Endothelial cell of umbilical vein (primary cell): ENCODE results near the gene PBLD. TPM values are rescaled to one million over a fixed set of nuclear protein-coding genes. Genes with fewer than 3 reads are reported as not detected.

Experiments used
- BruUV-seq: library from RNA; stranded (reverse); fragments of 400-500 nt; replicated peaks from 2 replicates; lab custom pipeline; 2021; lab: Mats Ljungman, UMichigan
- CTCF ChIA-PET: fragments of 300-600, 350-600 bp; sonication (Branson Sonifier 250); formaldehyde crosslinking; loops from one replicate; lab custom pipeline; 2021; ENCODE audit warnings: antibody characterized with exemption, inconsistent platforms; lab: Charles Lee
- POLR2A ChIA-PET: fragments of 300-600, 350-600 bp; sonication (Branson Sonifier 250); formaldehyde crosslinking; loops from one replicate; lab custom pipeline; 2021; ENCODE audit warnings: antibody characterized with exemption, inconsistent platforms; lab: Charles Lee
- DNase-seq: peaks from one replicate; pipeline ENCODE4 v3.0.0-alpha.2; 2011; ENCODE audit warnings: low read depth, low spot score
- FAIRE-seq: peaks from 2 replicates; lab custom pipeline; 2011; peaks lifted over from hg19 to GRCh38; lab: Jason Lieb, UNC
- H2AFZ ChIP-seq: 2 replicates; pipeline ENCODE4 v1.6.0; 2012; ENCODE audit warnings: low read depth, low read length, control low read depth, inconsistent platforms
- H3K27ac ChIP-seq: 2 replicates; pipeline ENCODE4 v1.5.1; 2011; ENCODE audit warnings: low read depth, mild to moderate bottlenecking, control low read depth, low read length, moderate library complexity; ENCODE audit not compliant: insufficient read depth
- H3K27me3 ChIP-seq, 2 experiments: 2 replicates each; pipeline versions ENCODE4 v1.6.0 to v1.6.1; 2011; ENCODE audit warnings: low read length in 2 of 2, mixed read lengths in 1 of 2; ENCODE audit not compliant: control insufficient read depth in 2 of 2, insufficient read depth in 2 of 2
- H3K36me3 ChIP-seq, 2 experiments: 2 replicates in 1 of 2; 3 replicates in 1 of 2; pipeline ENCODE4 v1.5.1; 2011; ENCODE audit warnings: low read length in 2 of 2, mild to moderate bottlenecking in 1 of 2, moderate library complexity in 1 of 2; ENCODE audit not compliant: control insufficient read depth in 2 of 2, insufficient read depth in 2 of 2; ENCODE audit errors: extremely low read depth in 1 of 2
- H3K4me1 ChIP-seq: 3 replicates; pipeline ENCODE4 v1.5.1; 2011; ENCODE audit warnings: mild to moderate bottlenecking, low read length; ENCODE audit not compliant: control insufficient read depth, insufficient read depth; ENCODE audit errors: extremely low read depth
- H3K4me2 ChIP-seq: 2 replicates; pipeline ENCODE4 v1.6.1; 2011; ENCODE audit warnings: low read length, control low read depth, mixed read lengths; ENCODE audit not compliant: insufficient read depth
- H3K4me3 ChIP-seq, 3 experiments: fragments of 200-600 bp in 1 of 3; sonication (generic), shearing (Covaris generic) in 1 of 3; replicated peaks in 1 of 3; 2 replicates each; pipeline ENCODE4 v1.5.1; 2011 to 2016; ENCODE audit warnings: control low read depth in 3 of 3, low read length in 3 of 3, mild to moderate bottlenecking in 2 of 3, inconsistent platforms in 1 of 3, low read depth in 1 of 3, moderate library complexity in 1 of 3; ENCODE audit not compliant: insufficient read depth in 1 of 3
- H3K79me2 ChIP-seq: 2 replicates; pipeline ENCODE4 v1.6.0; 2012; ENCODE audit warnings: low read length, inconsistent platforms; ENCODE audit not compliant: control insufficient read depth, insufficient read depth
- H3K9ac ChIP-seq: replicated peaks from 2 replicates; pipeline ENCODE3; 2011; ENCODE audit warnings: low read length, control low read depth; ENCODE audit not compliant: insufficient read depth; ENCODE audit errors: extremely low read depth
- H3K9me1 ChIP-seq: replicated peaks from 3 replicates; pipeline ENCODE4 v1.6.0; 2011; ENCODE audit warnings: mild to moderate bottlenecking, low read length; ENCODE audit not compliant: control insufficient read depth, insufficient read depth; ENCODE audit errors: extremely low read depth
- H3K9me3 ChIP-seq: replicated peaks from 2 replicates; pipeline ENCODE4 v1.5.1; 2012; ENCODE audit warnings: low read length, inconsistent platforms; ENCODE audit not compliant: control insufficient read depth, insufficient read depth
- H4K20me1 ChIP-seq: replicated peaks from 2 replicates; pipeline ENCODE3; 2011; ENCODE audit warnings: mild to moderate bottlenecking, low read length; ENCODE audit not compliant: control insufficient read depth, insufficient read depth; ENCODE audit errors: extremely low read depth
- EZH2 ChIP-seq: IDR thresholded peaks from 2 replicates; pipeline ENCODE4 v1.6.1; 2012; ENCODE audit warnings: borderline replicate concordance, low read depth, mild to moderate bottlenecking, moderate library complexity, low read length, inconsistent platforms; ENCODE audit not compliant: severe bottlenecking
- GATA2 ChIP-seq: IDR thresholded peaks from 2 replicates; pipeline ENCODE4 v1.7.0; 2011; ENCODE audit warnings: low read depth, mild to moderate bottlenecking, moderate library complexity, mixed read lengths, low read length; ENCODE audit not compliant: insufficient read length, insufficient read depth
- MYC ChIP-seq: IDR thresholded peaks from one replicate; pipeline ENCODE4 v1.6.1; 2011; ENCODE audit warnings: mild to moderate bottlenecking, low read depth, low read length
- POLR2AphosphoS5 ChIP-seq: IDR thresholded peaks from 2 replicates; pipeline ENCODE4 v1.6.1; 2012; ENCODE audit warnings: low read depth, mild to moderate bottlenecking, control low read depth, low read length, moderate library complexity; ENCODE audit not compliant: insufficient read depth
- dilution Hi-C: fragments of 300-500 bp; cut with MboI; formaldehyde crosslinking; loops from one replicate; pipeline ENCODE4 v1.15.0; 2019; ENCODE audit warnings: low sequenced_read_pairs; ENCODE audit not compliant: extremely low pct_ligation_motif_present
- intact Hi-C: fragments of 100-400 bp; cut with micrococcal nuclease; formaldehyde crosslinking; loops from one replicate; pipeline ENCODE4 v1.10.0; 2022
- polyA plus RNA-seq, 4 experiments: library from polyadenylated mRNA; depleted of rRNA in 3 of 4; stranded (reverse) in 3 of 4; unstranded in 1 of 4; fragments of >200 nt; gene quantifications; 2 replicates each; pipeline versions ENCODE4 v1.2.1 to v1.2.3, GENCODE V29; 2011 to 2012; ENCODE audit warnings: missing spikeins in 1 of 4
- total RNA-seq: library from RNA; stranded (reverse); gene quantifications from 2 replicates; pipeline ENCODE4 v1.2.3, GENCODE V29; 2021
- TF ChIP-seq, protein P1 (sequence below), 2 donors: IDR thresholded peaks; 1 replicate in 1 of 2; 2 replicates in 1 of 2; pipeline ENCODE4 v1.5.1; 2011; ENCODE audit warnings: low read length in 2 of 2, mild to moderate bottlenecking in 2 of 2, moderate library complexity in 2 of 2, control low read depth in 1 of 2, inconsistent platforms in 1 of 2, low read depth in 1 of 2; ENCODE audit not compliant: insufficient read depth in 1 of 2; ENCODE audit errors: extremely low read depth in 1 of 2

PBLD gene
- total and polyA plus RNA-seq, 2 donors (not counting 3 experiments of a cell fraction or from before 2014, with no cell fraction given) = 1.5 to 5.1 TPM

DNA sequence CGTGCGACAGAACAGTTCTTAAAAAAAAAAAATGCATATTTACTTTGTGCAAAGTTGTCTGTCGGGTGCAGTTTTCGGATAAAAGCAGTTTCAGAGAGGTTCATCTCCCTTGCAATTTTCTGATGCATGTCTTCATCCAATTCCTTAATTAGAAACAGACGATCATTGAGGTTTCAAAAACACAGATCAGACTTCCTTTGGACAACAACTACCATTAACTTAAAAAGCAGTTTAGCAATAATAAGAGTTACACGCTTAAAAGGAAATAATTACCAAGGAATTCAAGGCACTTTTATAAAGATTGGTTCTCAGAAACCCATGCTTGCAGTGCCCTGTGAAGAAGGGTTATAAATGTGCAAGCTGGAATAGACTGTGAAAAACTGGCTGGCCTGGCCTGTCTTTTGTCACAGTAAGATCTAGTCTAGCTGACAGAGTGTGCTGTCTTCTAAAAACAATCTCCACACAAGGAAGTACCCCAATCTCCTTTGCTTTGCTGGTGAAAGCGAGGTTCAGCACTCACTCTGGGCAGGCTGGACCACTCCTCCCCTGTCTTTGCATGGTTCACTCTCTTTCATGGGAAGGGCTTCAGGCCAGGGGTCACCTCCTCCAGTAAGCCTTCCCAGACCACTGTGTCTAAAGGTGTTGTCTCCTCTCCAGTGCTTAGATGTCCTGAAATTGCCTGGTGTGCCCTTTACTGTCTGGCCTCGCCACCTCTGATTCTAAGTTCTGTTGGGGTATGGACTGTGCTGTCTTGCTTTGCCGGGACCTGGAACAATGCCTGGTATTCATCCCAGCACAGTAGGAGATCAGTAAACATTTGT lies 35.7 kb downstream of the PBLD start:
- no peak for FAIRE-seq
- H3K9ac ChIP-seq = no peak overlapping the region
- H4K20me1 ChIP-seq = no peaks in the 10 kb centered on the region
- dilution Hi-C loops (no loop called here), intact Hi-C loops (no loop called here)
- H3K9me3 ChIP-seq = no peaks in the 10 kb centered on the region
- H3K36me3 ChIP-seq = no peaks in the 10 kb centered on the region
- no peak overlapping the region for H3K4me3 ChIP-seq
- ChIA-PET POLR2A (no interaction called here), CTCF (interaction anchor here (1.0 kb wide), 1 partner anchor 442 kb away, joined by 3 read pairs; no protein-coding TSS in a partner anchor)
- H3K4me2 ChIP-seq = no peak overlapping the region
- no peak overlapping the region for H3K27ac ChIP-seq
- H3K4me1 ChIP-seq = no peaks in the 10 kb centered on the region
- H3K79me2 ChIP-seq = no peaks in the 10 kb centered on the region
- DNase-seq = no peak
- H2AFZ ChIP-seq = no peak overlapping the region
- no peaks in the 10 kb centered on the region for H3K27me3 ChIP-seq
- H3K9me1 ChIP-seq = no peaks in the 10 kb centered on the region
- BruUV-seq = no TSS peak
- TF ChIP-seq GATA2 = no peak
- no peak for TF ChIP-seq MYC
- no peak for TF ChIP-seq EZH2
- TF ChIP-seq, protein P1, sequence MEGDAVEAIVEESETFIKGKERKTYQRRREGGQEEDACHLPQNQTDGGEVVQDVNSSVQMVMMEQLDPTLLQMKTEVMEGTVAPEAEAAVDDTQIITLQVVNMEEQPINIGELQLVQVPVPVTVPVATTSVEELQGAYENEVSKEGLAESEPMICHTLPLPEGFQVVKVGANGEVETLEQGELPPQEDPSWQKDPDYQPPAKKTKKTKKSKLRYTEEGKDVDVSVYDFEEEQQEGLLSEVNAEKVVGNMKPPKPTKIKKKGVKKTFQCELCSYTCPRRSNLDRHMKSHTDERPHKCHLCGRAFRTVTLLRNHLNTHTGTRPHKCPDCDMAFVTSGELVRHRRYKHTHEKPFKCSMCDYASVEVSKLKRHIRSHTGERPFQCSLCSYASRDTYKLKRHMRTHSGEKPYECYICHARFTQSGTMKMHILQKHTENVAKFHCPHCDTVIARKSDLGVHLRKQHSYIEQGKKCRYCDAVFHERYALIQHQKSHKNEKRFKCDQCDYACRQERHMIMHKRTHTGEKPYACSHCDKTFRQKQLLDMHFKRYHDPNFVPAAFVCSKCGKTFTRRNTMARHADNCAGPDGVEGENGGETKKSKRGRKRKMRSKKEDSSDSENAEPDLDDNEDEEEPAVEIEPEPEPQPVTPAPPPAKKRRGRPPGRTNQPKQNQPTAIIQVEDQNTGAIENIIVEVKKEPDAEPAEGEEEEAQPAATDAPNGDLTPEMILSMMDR (IDR thresholded peaks at IDR 0.05; ENCODE audit: extremely low read depth in 1 of 2, insufficient read depth in 1 of 2, low read depth in 1 of 2, low read length in 2 of 2) = no peak
- no peak for TF ChIP-seq POLR2AphosphoS5
